GM18508 (cell line): ENCODE measurements around the gene LYPD6B.

Experiments used
- ATAC-seq: cut with Tn5 transposase; IDR thresholded peaks from one replicate; pipeline ENCODE4 v1.9.1; 2021; ENCODE audit warnings: moderate number of reproducible peaks; ENCODE audit not compliant: insufficient read depth, unreplicated experiment

The LYPD6B gene

GRCh38 chr2:149037851-149038250, 648 bp upstream of the LYPD6B start:
- ATAC-seq, result no peak

DNA sequence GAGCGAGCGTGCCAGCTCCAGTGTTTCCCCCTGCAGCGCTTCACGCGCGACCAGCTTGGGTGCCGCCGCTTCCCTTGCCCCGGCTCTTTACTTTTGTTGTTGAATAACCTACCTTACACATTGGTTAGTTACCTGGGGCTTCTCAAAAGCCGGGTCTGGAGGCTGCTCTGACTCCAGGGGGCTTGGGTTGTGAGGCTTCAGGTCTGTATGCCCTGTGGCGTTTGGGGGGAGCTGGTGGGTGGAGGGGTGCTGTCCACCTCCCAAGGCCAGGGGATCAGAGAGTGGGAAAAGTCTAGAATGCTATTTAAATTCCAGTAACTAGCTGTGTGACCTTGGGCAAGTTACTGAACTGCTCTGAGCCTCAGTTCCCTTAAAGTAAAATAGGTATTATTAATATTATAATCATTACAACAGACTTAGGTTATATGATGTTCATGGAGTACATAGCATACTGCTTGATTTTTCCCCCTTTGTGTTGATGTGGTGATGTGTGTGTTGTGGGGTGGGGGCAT, 770 bp downstream of the LYPD6B start:
- ATAC-seq, result no peak

- no peak for ATAC-seq
These were observed 2.0 kb downstream of the LYPD6B start for GRCh38 chr2:149040451-149040850.

DNA sequence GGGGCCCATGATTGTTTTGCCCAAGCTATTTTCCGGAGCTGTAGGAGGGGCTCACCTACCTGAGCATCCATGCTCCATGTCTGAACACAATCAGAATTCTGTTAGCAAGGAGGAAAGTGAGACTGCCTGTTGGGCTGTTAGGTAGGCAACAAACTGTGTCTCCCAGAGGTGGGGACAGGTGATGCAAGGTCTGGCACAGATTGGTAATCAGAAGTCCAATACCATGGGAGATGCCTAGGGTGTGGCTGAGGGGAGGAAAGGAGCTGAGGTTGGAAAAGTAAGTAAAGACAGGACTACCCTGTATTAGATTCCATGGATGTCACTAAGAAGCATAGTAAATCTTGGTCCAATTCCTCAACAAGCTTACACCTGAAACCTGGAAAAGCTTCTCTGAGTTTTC, 3.0 kb downstream of the LYPD6B start:
- ATAC-seq, result no peak

DNA sequence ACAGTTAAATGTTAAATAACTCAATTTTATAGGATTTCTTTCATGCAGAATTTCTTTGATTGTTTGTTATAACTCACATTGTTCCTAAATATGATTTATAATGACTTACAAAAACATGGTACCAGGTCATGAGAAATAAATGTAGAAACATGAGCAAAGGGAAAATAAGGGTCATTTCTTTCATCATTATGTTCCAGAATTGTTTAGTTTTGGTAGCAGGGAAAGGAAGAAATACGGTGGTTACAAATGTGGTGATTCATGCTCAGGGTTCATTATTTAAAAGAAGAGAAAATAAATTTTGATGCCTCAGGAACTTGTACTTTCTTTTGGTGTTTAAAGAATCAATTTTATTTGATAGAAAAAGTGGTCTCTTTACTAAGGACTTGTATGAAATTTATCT, 4.4 kb downstream of the LYPD6B start:
- ATAC-seq, result no peak

DNA sequence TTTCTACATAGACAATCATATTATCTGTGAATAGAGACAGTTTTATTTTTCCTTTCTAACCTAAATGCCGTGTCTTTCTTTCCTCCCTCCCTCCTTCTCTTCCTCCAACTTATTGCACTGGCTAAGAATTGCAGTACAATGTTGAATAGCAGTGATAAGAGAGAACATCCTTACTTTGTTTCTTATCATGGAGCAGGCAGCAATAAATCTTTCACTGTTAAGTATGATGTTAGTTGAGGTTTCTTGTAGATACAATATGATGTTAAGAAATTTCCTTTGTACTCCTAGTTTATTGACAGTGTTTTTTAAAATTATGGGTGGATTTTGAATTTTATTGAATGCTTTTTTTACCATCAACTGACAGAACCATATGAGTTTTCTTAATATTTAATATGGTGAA, 6.0 kb downstream of the LYPD6B start:
- ATAC-seq, result no peak

- no peak for ATAC-seq
These were observed 8.6 kb downstream of the LYPD6B start for GRCh38 chr2:149047118-149047517.

DNA sequence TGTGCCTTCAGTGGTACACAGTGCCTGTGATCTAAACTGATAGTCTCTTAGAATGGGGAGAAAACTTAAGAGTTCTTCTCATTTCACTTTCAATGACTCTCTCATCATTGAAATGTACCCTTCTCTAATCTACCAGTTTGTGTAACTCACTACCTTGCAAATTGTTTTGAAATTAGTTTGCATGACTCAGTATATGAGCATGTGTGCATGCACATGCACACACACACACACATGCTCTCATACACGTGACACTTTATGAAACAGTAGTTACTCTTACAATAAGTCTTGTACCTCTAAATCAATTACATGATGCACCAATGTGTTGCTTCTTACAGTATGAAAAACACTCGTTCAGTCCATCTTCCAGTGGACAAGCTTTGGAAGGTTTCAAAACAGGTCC, 10.6 kb downstream of the LYPD6B start:
- no peak for ATAC-seq

- peak; percentile 96 for ATAC-seq
These were observed 11.7 kb downstream of the LYPD6B start for GRCh38 chr2:149050188-149050587.

- no peak for ATAC-seq
These were observed 17.3 kb downstream of the LYPD6B start for GRCh38 chr2:149055751-149056150.

DNA sequence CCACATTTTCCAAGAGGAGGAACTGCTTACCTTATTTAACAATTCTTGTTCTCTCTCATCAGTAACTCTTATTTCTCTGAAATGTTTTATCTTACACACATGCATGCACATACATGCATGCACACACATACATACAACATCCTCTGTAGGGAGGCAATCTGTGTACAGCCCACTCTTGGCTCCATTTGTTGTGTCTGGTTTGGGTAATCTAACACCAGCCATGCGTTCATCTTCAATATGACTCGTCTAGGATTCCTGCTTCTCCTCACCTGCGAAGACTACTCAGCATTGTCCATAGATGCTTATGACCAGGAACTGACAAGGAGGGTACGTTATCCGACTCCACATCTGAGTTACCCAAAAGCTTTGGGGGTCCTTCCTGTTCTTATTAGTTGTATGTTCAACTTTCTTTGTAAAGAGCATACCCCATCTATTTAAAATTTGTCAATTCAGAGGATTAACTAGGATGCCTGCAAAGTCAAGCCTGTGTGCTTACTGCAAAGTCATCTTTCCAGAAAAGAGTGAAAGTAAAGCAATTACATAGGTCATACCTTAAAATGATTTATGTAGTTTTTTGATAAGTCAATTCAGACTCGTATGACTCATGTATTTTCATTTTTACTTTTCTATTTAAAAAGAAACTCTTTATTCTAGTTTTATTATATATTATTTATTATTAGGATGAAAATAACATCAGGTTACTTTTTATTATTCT, 18.2 kb downstream of the LYPD6B start:
- ATAC-seq, result no peak

GRCh38 chr2:149057401-149057800, 18.9 kb downstream of the LYPD6B start:
- ATAC-seq, result no peak

DNA sequence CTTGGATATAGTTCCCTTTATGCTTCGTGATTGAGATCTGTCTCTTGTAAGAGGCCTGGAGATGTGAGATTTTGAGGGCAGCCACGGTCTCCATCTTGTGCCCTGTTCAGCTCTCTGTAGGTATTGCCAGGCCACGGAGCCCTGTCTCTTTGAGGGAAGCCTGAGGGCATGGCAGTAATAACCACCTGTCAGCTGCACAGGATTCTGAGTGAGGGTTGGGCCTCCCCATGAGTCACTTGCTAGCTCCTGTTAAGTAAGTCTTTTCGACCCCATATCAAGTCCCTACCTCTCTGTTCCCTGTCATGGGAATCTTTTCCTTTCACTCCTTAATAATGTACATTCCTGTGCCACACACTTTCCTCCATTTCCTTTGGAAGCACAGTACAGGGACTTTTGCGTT, 20.4 kb downstream of the LYPD6B start:
- no peak for ATAC-seq

DNA sequence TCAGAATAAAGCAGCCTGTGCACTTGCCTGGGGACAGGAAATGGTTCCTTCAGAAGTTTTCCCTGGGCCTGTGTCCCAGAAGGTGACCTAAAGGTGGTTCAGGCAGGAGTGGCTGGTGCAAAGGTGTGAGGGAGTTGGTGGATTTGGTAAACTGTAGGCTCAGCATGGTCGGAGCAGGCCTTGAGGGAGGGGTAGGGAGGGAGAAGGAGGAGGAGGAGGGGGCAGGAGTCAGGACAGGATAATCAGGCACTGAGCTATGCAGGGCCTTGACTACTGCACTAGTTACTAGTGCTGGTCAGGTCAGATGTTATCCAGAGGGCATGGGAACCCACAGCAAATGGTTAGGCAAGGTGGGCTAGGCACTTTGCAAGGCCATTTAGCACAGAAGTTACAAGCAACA, 21.3 kb downstream of the LYPD6B start:
- no peak for ATAC-seq

GRCh38 chr2:149061133-149061745, 22.7 kb downstream of the LYPD6B start:
- ATAC-seq, result no peak

GRCh38 chr2:149062531-149062930, 24.0 kb downstream of the LYPD6B start:
- no peak for ATAC-seq

GRCh38 chr2:149063177-149063576, 24.7 kb downstream of the LYPD6B start:
- no peak for ATAC-seq

GRCh38 chr2:149064365-149064841, 25.9 kb downstream of the LYPD6B start:
- ATAC-seq, result no peak

DNA sequence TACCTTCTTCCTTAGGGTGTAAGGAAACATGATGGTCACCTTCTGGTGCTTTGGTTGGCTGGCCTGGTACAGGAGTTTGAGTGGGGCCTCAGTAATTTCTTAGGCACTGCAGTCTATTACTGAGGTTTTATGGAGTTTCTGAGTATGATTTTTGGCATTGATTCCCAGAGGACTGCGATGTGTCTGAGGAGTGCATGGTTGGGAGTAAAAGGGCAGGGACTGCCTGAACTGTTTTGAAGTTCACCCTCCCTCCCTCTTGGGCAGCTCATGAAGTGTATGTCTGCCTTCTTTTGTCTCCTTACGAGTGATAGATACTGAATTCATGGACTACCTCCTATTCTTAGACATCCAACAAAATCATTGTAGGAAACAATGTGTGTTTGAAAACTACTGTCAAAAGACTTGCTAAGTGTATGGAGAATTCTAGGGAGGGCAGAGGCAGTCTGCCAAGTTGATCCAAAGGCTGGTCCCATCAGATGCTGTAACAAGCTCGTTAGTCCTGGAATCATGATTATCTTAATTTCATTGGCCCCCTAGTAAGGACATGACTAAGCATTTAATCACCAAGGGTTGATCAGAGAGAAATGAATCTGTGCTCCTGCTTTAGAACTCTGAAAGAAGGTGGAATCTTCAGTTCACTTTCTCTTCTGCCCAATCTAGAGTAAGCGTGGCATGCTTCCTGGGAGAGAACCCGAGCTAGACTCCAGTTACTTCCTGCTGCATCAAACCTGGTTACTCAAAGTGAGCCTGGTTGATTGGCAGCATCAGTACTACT, 26.5 kb downstream of the LYPD6B start:
- no peak for ATAC-seq

DNA sequence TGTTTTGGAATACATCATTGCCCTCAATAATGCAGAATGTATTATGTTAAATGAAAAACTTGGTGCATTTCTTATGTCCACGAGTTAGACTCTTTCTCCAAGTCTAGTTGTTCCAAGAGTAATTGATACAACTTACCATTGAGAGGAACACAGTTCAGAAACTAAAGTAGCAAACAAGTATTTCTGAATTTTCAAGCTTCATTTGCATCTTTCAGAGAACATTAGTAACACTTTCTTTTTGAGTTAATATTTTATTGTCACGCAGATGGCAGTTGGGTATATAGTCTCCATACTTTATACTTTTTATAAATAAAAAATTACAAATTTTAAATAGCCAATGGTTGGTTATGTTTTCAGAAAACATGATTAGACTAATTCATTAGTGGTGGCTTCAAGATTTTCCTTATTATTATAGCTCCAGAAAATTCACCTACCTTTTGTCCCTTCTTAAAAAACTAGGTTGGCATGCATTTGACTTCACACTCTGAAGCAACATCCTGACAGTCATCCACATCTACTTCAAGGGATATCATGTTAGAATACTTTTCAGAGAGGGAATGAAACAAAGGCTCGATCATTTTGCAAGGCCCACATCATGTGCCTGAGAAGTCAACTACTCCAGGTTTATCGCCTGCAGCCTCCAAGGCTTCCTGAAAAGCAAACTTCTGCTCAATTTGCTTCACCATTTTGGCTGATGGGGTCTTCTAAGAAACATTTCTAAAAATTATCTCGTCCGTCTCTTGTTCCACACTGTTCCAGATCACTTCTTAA, 29.9 kb downstream of the LYPD6B start:
- ATAC-seq, result no peak
